GM19193 (cell line): ENCODE results near the gene C19orf73.
A peak's percentile ranks its signal among the peaks of the same experiment; 100 is the strongest.

Experiments used
- POLR2A ChIP-seq: IDR thresholded peaks from 4 replicates; pipeline ENCODE4 v1.6.1; 2011; ENCODE audit not compliant: insufficient read depth, insufficient read length; ENCODE audit errors: extremely low read depth

Gene C19orf73

GRCh38 chr19:49118565-49119410 is at the start of gene C19orf73:
C19orf73 (minus strand) TSS chr19:49119143; CDS start chr19:49119022, 121 bp downstream.
- TF ChIP-seq POLR2A = peak; percentile 58

- no peak for TF ChIP-seq POLR2A
Observed at GRCh38 chr19:49168421-49168820, 49.5 kb upstream of the C19orf73 start.

- no peak for TF ChIP-seq POLR2A
Observed at GRCh38 chr19:49167857-49168409, 49.0 kb upstream of the C19orf73 start.

GRCh38 chr19:49165865-49166301 is 46.9 kb upstream of the C19orf73 start:
- no peak for TF ChIP-seq POLR2A

- TF ChIP-seq POLR2A = no peak
Observed at GRCh38 chr19:49165111-49165750, 46.3 kb upstream of the C19orf73 start.

GRCh38 chr19:49161987-49162386 is 43.0 kb upstream of the C19orf73 start:
- TF ChIP-seq POLR2A = no peak

- no peak for TF ChIP-seq POLR2A
Observed at GRCh38 chr19:49160450-49161189, 41.7 kb upstream of the C19orf73 start.

GRCh38 chr19:49157445-49158224 is 38.7 kb upstream of the C19orf73 start, which contains the start of gene TRPM4:
TRPM4 (plus strand) TSS chr19:49157792; CDS start chr19:49157867, 75 bp downstream.
- no peak for TF ChIP-seq POLR2A

- TF ChIP-seq POLR2A = no peak
Observed at GRCh38 chr19:49155820-49156346, 36.9 kb upstream of the C19orf73 start.

- no peak for TF ChIP-seq POLR2A
Observed at GRCh38 chr19:49155005-49155819, 36.3 kb upstream of the C19orf73 start, which contains the start of gene HRC. HRC (minus strand) TSS chr19:49155396; CDS start chr19:49155237, 159 bp downstream.

GRCh38 chr19:49154279-49154678 is 35.3 kb upstream of the C19orf73 start:
- TF ChIP-seq POLR2A = no peak

GRCh38 chr19:49153167-49153809 is 34.3 kb upstream of the C19orf73 start:
- no peak for TF ChIP-seq POLR2A
